ENCODE measurements around the gene BLZF1. TPM values are rescaled to one million over a fixed set of nuclear protein-coding genes. Genes with fewer than 3 reads are reported as not detected.
"Not testable (repeated sequence)": the region's sequence is repeated elsewhere in the genome, so short reads cannot be mapped to it uniquely, and the experiment has no call there.

BLZF1 gene
- total and polyA plus RNA-seq, 12 donors, result 8.4 to 32.5 (median 24.1) TPM

DNA sequence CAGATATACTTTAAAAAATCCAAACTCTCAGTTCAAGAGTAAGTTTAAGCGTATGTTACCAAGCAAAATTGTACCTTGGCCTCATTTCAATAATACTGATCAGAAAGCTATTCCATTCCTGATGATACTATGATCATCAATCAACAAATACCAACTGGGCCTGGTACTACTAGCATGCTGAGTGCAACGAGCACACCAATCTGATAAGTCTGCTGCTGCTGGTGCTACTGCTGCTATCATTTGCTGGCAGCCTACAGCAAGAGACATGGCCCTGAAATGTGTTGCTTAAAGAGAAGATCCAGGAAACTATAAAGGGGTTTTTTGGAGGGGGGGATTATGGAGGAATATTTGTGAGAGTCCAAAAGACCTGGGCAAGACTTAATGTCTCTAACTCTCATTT is 40.1 kb upstream of the BLZF1 start:
- TF ChIP-seq, protein P1, sequence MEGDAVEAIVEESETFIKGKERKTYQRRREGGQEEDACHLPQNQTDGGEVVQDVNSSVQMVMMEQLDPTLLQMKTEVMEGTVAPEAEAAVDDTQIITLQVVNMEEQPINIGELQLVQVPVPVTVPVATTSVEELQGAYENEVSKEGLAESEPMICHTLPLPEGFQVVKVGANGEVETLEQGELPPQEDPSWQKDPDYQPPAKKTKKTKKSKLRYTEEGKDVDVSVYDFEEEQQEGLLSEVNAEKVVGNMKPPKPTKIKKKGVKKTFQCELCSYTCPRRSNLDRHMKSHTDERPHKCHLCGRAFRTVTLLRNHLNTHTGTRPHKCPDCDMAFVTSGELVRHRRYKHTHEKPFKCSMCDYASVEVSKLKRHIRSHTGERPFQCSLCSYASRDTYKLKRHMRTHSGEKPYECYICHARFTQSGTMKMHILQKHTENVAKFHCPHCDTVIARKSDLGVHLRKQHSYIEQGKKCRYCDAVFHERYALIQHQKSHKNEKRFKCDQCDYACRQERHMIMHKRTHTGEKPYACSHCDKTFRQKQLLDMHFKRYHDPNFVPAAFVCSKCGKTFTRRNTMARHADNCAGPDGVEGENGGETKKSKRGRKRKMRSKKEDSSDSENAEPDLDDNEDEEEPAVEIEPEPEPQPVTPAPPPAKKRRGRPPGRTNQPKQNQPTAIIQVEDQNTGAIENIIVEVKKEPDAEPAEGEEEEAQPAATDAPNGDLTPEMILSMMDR (IDR thresholded peaks at IDR 0.05), result no peak
- no peak overlapping the region for H3K27ac ChIP-seq
- H3K27me3 ChIP-seq, result no peaks in the 10 kb centered on the region
- H3K4me3 ChIP-seq, result no peak overlapping the region
- peaks cover 0 to 4% (median 0%) of the 10 kb centered on the region in 9 donors for H3K36me3 ChIP-seq
- ATAC-seq (no peak), DNase-seq (no peak)
- WGBS, 2 donors, result 80 to 87% methylated on average over 2 of the region's 2 CpGs
- H3K4me1 ChIP-seq, result peaks cover 0 to 12% (median 0%) of the 10 kb centered on the region in 9 donors
- intact Hi-C loops (cut with DNase I), result no loop called here
- H3K9me3 ChIP-seq, result peaks cover 0 to 39% (median 23%) of the 10 kb centered on the region in 11 donors

DNA sequence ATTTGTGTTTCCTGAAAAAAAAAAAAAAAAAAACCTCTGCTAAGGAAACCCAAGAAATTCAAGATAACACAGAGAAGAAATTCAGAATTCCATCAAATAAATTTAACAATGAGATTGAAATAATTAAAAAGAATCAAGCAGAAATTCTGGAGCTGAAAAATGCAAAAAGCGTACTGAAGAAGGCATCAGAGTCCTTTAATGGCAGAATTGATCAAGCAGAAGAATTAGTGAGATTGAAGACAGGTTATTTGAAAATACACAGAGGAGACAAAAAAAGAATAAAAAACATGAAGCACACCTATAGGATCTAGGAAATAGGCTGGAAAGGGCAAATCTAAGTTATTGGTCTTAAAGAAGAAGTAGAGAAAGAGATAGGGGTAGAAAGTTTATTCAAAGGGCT is 38.6 kb upstream of the BLZF1 start:
- Histone ChIP-seq H3K4me3 (no peak overlapping the region), H3K9me3 (peaks cover 0 to 40% (median 23%) of the 10 kb centered on the region in 11 donors), H3K4me1 (peaks cover 0 to 12% (median 0%) of the 10 kb centered on the region in 9 donors), H3K27me3 (no peaks in the 10 kb centered on the region), H3K36me3 (no peaks in the 10 kb centered on the region), H3K27ac (no peak overlapping the region)
- 99 to 100% methylated on average over 1 of the region's 1 CpG for WGBS, 2 donors
- ATAC-seq (no peak), DNase-seq (no peak)
- intact Hi-C loops (cut with DNase I), result no loop called here
- TF ChIP-seq, protein P1 (IDR thresholded peaks at IDR 0.05), result no peak

DNA sequence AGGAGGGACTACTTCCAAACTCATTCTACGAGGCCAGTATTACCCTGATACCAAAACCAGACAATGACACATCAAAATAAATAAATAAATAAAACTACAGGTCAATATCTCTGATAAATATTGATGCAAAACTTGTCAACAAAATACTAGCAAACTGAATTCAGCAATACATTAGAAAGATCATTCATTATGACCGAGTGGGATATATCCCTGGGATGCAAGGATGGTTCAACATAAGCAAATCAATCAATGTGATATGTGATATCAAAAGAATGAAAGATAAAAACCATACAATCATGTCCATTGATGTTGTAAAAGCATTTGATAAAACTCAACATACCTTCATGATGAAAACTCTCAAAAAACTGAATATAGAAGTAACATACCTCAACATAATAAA is 37.1 kb upstream of the BLZF1 start:
- intact Hi-C loops (cut with DNase I), result no loop called here

DNA sequence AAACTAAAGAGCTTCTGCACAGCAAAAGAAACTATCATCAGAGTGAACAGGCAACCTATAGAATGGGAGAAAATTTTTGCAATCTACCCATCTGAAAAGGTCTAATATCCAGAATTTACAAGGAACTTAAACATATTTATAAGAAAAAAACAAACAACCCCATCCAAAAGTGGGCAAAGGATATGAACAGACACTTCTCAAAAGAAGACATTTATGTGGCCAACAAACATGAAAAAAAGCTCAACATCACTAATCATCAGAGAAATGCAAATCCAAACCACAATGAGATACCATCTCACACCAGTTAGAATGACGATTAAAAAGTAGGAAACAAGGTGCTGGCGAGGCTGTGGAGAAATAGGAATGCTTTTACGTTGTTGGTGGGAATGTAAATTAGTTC is 33.3 kb upstream of the BLZF1 start:
- H3K4me3 ChIP-seq; H3K4me1 ChIP-seq; H3K27ac ChIP-seq; H3K36me3 ChIP-seq; ATAC-seq; DNase-seq; H3K27me3 ChIP-seq; intact Hi-C loops (cut with DNase I): not testable (repeated sequence)
- 96 to 99% methylated on average over 3 of the region's 3 CpGs for WGBS, 2 donors
- H3K9me3 ChIP-seq, result peaks cover 0 to 41% (median 20%) of the 10 kb centered on the region in 11 donors

More for the DNA sequence above, 37.1 kb upstream of the BLZF1 start:
- WGBS, 2 donors, result 98 to 99% methylated on average over 2 of the region's 2 CpGs
- DNase-seq (no peak), ATAC-seq (no peak)
- Histone ChIP-seq H3K4me1 (peaks cover 0 to 12% (median 0%) of the 10 kb centered on the region in 9 donors), H3K4me3 (no peak overlapping the region), H3K36me3 (peaks cover 0 to 6% (median 0%) of the 10 kb centered on the region in 9 donors), H3K27me3 (no peaks in the 10 kb centered on the region), H3K9me3 (peaks cover 0 to 50% (median 23%) of the 10 kb centered on the region in 11 donors), H3K27ac (no peak overlapping the region)
- TF ChIP-seq, protein P1 (IDR thresholded peaks at IDR 0.05), result no peak

DNA sequence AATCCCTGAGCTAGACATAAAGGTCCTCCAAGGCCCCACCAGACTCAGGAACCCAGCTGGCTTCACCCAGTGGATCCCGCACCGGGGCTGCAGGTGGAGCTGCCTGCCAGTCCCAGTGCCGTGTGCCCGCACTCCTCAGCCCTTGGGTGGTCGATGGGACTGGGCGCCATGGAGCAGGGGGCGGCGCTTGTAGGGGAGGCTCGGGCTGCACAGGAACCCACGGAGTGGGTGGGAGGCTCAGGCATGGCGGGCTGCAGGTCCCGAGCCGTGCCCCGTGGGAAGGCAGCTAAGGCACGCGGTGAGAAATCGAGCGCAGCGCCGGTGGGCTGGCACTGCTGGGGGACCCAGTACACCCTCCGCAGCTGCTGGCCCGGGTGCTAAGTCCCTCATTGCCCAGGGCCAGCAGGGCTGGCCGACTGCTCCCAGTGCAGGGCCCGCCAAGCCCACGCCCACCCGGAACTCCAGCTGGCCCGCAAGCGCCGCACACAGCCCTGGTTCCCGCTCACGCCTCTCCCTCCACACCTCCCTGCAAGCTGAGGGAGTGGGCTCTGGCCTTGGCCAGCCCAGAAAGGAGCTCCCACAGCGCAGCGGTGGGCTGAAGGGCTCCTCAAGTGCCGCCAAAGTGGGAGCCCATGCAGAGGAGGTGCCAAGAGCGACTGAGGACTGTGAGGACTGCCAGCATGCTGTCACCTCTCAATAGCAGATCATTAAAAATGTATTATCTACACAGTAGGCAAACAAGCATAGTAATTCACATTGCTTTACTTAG is 30.9 kb upstream of the BLZF1 start:
- H3K27me3 ChIP-seq; ATAC-seq; DNase-seq; H3K4me1 ChIP-seq; intact Hi-C loops (cut with DNase I); H3K27ac ChIP-seq; H3K4me3 ChIP-seq; H3K36me3 ChIP-seq: not testable (repeated sequence)
- peaks cover 0 to 18% (median 0%) of the 10 kb centered on the region in 11 donors for H3K9me3 ChIP-seq
- WGBS, 2 donors, result 97 to 98% methylated on average over 29 to 35 of the region's 35 CpGs
